ELF-1 (cell line): Measurements from ENCODE around the gene PMEPA1.
"Not testable (repeated sequence)": the region's sequence is repeated elsewhere in the genome, so short reads cannot be mapped to it uniquely, and the experiment has no call there.

Experiments used
- DNase-seq: peaks from one replicate; pipeline ENCODE4 v3.0.0-alpha.2; 2016; ENCODE audit warnings: low read depth, low spot score

PMEPA1 gene

DNA sequence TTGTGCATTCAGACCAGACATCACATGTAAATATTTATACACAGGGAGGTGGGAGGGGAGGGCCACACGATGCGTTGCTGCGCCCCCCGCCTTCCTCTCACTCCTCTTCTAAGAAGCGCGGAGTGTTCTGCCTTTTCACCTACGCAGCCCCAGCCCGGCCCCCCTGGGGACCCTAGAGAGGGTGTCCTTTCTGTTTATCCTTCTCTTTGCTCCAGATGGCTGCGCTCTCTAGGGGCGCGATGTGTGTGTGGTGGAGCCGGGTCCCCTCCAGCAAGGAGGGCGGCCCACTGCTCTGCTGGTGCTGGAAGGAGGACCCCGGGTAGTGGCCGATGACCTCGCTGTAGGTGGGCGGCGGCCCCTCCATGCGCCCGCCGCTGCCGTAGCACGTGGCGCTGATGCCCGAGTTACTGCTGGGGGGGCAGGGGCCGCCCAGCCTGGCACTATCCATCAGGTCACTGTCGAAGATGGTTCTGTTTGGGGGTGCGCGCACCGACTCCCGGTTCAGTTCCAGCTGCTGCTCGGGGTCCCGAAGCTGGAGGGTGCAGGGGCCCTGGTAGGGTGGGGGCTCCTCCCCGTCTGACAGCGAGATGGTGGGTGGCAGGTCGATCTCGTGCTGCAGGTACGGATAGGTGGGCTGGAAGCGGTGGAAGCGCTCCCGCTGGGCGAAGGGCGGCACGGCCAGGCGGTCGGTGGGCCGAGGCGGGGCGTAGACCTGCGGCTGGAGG is 57.8 kb downstream of the PMEPA1 start:
- DNase-seq = no peak

DNA sequence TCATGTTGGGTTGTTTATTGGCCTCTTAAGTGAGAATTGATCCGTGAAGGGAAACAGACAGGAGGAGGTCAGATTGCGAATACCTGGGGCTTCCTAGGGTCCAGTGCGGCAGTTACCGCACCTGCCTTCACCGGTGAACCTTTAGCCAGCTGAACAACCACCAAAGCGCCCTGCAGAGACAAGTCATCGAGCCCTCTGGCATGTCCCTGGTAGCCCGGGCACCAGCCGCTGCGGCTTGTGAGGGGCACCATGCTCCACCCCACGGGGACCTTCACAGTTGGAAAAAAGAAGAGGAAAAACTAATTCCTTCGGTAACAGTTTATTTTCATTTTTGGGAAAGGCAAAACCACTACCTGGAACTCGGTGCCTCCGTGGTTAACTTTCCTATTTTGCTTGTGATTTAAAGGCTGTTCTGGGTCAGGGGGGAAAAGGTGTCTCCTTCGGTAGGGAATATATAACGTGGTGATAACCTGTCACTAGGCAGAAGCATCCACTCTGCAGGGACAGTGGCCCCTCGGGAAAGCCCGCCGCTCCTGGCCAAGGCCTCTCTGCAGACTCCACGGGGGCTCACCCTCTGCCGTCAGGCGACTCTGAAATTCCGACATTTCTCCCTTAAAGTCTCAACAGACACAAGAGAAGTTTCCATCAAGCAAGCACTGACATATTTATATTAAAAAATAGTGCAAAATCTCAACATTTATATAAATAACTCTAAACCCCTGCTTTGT is 58.9 kb downstream of the PMEPA1 start:
- DNase-seq = no peak

DNA sequence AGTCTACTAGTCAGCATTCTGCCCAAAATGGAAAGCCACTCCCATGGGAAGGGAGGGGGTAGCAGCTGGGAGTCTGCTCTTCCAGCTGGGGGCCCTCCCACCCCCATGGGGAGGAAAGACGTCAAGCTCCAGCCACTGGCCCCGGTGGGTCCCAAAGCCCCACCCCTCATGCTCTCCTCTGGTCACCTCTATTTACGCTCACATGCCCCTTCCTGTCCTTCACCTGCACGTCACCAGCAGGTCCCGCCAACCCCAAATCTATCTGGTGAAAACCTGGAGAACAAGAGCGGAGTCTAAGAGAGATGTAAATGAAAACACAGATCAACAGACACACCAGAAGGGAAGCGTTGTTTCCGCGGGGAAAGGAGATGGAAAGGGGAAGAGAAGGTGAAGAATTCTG is 59.5 kb downstream of the PMEPA1 start:
- DNase-seq = no peak

DNA sequence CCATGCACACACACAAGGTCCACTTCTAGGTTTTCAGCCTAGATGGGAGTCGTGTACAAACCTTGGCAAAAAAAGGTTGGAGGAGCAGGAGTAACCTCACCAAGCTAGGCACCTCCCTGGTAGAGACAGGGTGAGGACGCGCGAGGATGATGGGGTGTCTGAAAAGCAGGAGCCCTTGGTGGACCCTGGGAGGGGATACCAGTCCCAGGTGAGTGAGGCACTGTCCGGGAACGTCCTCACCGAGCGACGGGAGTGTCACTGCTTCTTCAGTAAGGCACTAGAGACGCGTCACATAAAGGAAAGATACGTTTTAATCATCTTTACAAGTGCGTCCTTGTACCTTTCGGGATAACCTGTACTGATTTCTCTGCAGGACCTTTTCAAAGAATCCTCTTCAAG is 60.2 kb downstream of the PMEPA1 start:
- no peak for DNase-seq

DNA sequence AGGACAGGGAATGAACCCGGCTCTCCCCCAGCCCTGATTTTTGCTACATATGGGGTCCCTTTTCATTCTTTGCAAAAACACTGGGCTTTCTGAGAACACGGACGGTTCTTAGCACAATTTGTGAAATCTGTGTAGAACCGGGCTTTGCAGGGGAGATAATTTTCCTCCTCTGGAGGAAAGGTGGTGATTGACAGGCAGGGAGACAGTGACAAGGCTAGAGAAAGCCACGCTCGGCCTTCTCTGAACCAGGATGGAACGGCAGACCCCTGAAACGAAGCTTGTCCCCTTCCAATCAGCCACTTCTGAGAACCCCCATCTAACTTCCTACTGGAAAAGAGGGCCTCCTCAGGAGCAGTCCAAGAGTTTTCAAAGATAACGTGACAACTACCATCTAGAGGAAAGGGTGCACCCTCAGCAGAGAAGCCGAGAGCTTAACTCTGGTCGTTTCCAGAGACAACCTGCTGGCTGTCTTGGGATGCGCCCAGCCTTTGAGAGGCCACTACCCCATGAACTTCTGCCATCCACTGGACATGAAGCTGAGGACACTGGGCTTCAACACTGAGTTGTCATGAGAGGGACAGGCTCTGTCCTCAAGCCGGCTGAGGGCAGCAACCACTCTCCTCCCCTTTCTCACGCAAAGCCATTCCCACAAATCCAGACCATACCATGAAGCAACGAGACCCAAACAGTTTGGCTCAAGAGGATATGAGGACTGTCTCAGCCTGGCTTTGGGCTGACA is 60.8 kb downstream of the PMEPA1 start:
- DNase-seq = no peak

DNA sequence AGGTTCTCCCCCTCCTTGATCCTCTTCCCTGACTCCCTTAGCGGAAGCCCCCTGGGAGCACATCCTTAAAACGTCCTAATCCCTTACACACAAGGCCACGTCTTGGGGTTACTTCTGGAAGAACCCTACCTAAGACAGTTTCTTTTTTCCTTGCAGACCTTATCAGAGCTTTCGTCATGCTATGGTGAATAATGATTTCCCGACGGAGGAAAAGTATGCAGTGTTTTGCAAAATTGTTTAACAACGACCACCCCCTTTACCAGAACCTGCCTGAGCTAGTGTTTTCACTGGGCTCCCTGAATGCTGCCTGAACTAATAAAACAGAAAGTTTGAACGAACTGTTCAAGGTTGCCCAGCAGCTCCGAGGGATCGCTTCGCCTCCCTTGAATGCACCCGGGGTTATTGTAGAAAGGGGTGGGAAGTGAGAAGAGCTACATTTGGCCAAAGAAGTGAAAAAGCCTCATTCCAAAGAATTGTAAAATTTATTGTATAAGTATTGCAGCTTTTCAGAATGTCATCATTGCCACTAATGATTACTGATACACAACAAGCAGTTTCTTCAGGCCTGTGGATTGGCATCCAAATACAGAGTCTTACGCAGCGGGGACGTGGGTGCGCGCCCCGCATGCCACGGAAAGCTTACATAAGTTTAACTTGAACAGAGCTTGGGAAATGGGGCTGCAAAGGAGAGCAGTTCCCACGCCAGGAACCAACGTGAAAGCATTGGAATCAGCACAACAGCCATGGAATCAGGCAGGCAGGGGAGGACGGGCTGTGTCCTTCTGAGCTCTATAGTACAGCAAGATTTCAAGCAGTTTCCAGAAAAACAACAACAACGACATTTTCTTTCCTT is 61.7 kb downstream of the PMEPA1 start:
- DNase-seq = no peak

DNA sequence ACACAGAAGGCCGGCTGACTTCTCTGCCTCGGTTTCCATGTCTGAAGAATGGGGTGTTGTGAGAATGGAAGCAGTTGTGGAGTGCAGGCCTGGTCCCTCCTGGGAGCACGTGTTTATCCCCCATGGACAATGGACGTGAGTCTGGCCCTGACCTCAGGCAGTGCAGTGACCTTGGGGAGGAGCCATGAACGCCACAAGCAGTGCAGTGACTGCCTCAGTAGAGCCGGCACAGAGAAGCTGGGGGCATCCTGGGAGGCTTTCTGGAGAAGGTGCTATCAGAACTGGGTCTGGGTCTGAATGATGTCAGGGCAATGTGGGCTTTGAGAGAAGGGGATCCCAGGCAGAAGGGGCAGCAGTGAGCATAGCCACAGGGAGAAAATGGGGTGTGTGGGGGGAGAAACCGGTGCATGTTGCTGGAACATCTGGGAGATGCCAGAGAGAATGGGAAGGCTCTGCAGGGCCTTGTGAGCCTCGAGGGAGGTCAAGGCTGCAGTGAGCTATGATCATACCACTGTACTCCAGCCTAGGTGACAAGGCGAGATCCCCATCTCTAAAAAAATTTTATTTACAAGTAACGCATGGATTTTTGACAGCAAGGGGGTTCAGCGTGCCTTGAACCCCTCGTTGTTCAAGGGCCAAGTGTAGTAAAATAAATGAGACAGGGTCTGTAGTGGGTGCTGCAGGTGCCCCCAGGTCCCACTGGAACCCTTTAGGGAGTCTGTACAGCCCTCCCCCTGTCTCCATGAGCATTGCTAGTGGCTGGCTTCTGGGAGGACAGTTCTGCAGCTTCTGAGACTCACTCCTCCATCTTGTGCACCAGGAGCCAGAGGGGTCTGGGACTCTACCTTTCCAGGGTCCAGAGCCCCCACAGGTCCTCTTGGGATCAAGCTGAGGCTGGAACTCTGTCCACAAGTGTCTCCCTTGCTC is 62.5 kb downstream of the PMEPA1 start:
- no peak for DNase-seq

DNA sequence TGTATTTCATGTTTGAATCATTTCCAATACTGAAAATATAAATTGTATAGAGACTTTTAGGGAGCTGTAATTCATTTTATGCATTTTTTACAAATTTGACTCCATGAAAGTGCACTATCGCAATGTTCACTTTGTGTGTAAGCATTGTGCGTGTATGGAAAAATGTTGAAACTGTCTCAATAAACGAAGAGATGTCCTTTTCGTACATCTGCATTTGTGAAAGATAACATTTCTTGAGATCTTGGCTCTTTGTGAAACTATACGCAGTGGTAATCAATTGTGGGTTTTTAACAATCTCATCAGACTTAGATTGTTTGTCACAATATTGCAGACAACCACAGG is 70.9 kb downstream of the PMEPA1 start:
- no peak for DNase-seq

DNA sequence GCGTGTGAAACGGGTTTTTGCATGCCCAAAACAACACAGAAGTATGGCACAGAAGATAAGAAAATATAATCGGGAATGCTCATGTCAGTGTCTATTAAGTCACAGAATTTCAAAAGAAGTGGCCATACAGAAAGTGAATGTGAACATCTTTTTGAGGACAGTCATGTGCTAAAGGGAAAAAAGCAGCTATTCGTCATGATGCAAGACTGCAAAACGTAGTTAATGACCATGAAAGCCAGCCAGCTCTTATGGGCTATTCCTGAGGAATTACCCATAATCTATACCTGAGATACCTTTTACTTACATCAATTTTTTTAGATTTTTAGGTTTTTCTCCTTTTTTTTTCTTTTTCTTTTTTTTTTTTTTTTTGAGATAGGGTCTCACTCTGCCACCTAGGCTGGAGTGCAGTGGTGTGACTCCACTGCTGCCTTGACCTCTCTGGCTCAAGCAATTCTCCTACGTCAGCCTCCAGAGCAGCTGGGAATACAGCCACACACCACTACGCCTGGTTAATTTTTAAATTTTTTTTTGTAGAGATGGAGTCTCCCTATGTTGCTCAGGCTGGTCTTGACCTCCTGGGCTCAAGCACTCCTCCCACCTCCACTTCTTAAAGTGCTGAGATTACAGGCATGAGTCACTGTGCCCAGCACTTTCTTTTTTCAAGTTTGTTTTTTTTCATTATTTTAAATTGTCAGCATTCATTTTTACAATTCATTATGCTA is 71.5 kb downstream of the PMEPA1 start:
- DNase-seq = no peak

DNA sequence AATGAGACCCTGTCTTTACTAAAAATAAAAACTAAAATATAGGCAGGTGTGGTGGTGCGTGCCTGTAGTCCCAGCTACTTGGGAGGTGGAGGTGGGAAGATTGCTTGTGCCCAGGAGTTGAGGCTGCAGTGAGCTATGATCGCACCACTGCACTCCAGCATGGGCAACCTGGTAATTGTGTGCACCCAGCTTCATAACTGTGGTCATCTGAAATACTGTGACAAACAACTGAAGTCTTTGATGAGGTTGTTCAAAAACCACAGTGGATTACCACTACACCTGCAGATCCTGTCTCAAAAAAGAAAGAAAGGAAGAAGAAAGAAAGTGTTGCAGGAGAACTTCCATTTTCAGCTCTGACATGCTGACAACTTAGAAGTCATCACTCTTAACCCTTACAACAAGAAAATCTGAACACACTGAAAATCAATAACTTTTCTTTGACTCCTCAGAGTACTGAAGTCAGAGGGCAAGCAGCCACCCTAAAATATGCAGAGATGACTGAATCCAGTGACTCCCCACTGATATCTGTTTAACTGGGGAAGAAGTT is 75.8 kb downstream of the PMEPA1 start:
- DNase-seq = no peak

DNA sequence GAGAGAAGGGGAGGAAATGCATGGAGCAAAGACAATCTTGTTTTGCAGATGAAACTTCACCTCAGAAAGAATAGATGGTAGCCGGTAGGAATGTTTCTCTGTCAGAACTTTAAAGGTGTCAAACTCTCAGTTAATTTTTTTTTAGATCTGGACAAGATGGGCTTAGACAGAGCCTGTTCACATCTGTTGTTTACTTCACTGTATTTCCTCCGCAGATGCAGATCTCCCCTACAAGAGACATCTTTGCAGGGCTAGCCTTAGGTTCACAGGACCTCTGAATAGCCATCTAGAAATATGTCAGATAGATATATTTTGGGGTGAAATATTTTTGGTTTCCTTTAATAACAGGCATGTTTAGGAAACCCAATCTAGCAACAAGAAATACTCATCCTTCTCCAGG is 77.5 kb downstream of the PMEPA1 start:
- DNase-seq = no peak

DNA sequence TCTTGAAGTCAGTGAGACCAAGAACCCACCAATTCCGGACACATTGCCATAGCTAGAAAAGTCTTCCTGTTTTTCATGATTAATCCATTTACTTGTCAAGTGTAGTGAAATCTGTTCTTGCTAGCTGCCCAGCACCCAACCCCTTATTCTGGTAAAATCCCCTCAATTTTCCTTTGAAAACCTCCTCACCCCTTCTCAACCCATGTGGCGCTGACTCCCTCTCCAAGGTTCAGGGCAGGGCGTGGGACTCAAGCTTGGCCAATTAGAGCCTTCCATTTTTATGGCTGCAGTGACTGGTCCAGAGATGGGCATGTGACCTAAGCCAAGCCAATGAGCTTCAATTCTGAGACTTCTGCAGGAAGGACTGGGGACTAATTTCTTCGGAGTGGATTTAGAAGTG is 79.8 kb downstream of the PMEPA1 start:
- no peak for DNase-seq

DNA sequence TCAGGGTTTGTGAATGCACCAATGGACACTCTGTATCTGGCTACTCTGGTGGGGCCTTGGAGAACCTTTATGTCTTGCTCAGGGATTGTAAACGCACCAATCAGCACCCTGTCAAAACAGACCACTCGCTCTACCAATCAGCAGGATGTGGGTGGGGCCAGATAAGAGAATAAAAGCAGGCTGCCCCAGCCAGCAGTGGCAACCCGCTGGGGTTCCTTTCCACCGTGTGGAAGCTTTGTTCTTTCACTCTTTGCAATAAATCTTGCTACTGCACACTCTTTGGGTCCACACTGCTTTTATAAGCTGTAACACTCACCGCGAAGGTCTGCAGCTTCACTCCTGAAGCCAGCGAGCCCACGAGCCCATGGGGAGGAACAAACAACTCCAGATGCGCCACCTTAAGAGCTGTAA is 80.3 kb downstream of the PMEPA1 start:
- not testable (repeated sequence) for DNase-seq

DNA sequence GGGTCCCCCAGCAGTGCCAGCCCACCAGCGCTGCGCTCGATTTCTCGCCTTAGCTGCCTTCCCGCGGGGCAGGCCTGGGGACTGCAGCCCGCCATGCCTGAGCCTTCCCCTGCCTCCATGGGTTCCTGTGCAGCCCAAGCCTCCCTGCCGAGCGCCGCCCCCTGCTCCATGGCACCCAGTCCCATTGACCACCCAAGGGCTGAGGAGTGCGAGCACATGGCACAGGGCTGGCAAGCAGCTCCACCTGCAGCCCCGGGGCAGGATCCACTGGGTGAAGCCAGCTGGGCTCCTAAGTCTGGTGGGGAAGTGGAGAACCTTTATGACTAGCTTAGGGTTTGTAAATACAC is 80.9 kb downstream of the PMEPA1 start:
- not testable (repeated sequence) for DNase-seq

DNA sequence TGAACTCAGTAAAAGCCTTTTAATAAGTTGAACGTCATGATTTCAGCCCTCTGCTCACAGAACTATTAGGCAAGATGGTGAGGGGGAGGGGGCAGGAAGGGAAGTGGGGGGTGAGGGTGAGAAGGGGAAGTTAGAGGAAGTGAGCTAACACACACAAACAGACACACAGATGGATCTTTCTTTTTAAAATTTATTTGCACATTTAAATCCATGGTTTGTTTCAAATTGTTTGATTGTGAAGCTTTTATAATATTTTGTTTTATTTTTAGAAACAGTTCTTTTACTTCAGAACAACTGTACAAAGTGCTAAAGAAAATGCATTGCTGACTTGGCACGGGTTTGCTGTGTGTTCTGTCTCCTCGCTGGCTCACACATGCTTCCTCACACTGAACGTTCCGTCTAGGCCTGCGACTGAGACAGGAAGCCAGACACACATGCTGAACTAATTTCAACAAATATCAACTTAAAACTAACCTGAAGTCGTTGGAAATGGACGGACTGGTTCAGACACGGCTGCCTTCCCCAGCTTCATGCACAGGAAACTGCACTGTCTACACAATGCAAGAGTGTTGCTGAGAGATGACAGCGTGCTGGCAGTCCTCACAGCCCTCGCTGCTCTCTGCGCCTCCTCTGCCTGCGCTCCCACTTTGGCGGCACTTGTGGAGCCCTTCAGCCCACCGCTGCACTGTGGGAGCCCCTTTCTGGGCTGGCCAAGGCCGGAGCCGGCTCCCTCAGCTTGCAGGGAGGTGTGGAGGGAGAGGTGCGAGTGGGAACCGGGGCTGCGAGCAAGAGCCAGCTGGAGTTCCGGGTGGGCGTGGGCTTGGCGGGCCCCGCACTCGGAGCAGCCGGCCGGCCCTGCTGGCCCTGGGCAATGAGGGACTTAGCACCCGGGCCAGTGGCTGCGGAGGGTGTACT is 81.5 kb downstream of the PMEPA1 start:
- no peak for DNase-seq

DNA sequence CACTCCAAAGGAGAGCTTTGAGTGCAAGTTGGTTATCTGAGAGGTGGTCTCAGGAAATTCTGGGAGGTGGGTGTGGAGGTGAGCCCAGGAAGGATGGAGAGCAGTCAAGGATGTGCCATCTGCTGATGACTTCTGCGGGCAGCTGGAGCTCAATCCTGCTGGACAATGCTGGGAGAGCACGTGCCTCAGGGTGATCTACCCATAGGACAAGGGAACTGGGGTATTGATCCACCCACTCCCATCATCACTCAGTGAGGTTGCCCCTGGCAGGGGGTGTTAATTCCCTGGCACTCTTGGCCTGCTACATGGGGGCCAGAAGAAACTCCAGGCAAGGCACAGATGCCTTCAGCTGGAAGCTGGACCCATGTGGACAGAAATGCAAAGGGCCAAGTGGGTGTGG is 82.5 kb downstream of the PMEPA1 start:
- DNase-seq = no peak

DNA sequence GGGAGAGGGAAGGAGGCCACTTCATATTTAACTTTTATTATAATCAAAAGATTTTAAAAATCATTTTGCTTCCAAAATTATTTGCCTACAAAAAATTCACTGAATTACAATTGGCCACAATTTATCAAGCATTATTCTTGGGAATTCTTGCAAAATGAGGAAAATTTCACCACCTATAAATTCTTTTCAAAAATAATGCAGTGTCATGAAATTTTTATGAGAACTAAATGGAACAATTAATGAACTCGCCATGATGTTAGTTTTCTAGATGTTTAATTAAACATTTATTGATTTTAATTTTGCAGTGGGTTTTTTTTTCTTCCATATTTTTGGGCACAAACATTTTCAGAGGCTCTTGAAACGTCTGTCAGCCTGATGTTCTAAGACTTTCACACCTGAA is 83.8 kb downstream of the PMEPA1 start:
- no peak for DNase-seq

DNA sequence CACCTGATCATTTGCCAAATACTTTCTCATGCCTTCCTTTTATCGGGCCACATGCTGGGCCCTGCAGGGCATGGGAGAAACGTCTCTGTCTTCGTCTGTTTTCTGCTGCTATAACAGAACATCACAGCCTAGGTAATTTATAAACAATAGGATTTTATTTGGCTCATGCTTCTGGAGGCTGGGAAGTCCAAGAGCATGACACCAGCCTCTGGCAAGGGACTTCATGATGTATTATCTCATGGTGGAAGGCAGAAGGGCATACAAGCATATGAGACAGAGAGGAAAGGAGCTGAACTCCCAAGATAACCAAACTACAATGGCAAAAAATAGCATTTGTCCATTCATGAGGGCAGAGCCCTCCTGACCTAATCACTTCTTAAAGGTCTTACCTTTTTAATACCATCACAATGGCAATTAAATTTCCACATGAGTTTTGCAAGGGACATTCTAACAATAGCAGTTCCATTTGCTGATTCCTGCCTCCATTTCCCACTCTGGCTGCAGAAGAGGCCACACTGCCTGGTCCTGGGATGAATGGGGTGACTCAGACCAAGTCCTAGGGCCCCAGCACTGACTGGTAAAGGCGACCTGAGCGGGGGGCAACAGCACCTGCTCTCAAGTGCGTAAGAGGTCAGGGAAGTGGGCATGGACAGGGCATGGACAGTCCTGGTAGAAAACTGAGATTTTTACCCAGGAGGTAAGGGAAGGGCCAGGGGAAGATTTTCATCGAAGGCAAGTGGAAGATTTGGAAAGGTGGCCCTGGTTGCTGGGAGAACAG is 84.4 kb downstream of the PMEPA1 start:
- no peak for DNase-seq
